ENCODE results near the gene KDM8.

- TF ChIP-seq CTCF (IDR thresholded peaks at IDR 0.05) = no peak
- no peak for TF ChIP-seq EZH2 (IDR thresholded peaks at IDR 0.05; ENCODE audit: borderline replicate concordance, insufficient read depth, low read depth, low read length, poor library complexity, severe bottlenecking)
Observed at GRCh38 chr16:27171584-27171983, 31.7 kb upstream of the KDM8 start.
